GM21786 (cell line): ENCODE data around the gene SEMA4D.
A peak's percentile ranks its signal among the peaks of the same experiment; 100 is the strongest.

ENCODE experiments used
- ATAC-seq: cut with Tn5 transposase; IDR thresholded peaks from one replicate; pipeline ENCODE4 v1.9.1; 2021; ENCODE audit not compliant: unreplicated experiment

The SEMA4D gene

GRCh38 chr9:89432986-89433530 lies 64.9 kb downstream of the SEMA4D start:
- ATAC-seq, result no peak

DNA sequence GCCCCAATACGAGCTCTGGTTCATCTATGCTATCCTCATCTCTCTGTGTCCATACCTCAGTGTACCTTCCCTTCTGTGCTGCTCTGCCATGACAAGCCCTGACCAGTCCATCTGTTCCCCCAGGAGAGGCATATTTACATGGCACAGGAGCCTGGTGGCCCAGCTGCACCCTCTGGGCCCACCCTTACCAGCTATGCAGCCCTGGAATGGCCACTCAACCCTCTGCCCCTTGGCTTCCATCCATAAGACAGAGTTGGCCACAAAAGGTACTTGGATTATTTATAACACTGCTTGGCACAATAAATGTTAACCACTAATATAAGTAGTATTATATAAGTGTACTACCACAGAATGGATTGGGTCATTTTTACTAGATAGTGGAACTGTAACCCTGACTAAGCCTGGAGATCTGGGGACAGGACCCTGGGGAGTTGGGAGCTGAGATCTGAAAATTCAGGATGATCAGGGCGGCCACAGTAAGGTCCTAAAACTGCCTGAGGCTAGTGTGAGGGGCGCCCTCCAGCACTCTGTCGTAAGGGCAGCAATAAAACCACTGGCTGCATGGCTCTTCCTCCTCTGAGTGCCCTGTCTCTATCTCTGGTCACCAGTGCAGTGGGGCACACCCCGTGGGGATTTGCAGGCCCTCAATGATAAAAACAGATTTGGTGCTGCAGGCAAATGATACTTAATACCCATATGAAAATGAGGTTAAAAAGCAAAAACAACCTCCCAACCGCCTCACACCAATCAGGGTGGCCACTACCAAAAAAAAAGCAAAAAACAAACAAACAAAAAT lies 65.8 kb downstream of the SEMA4D start:
- no peak for ATAC-seq

GRCh38 chr9:89430995-89431394 lies 66.9 kb downstream of the SEMA4D start:
- ATAC-seq, result no peak

DNA sequence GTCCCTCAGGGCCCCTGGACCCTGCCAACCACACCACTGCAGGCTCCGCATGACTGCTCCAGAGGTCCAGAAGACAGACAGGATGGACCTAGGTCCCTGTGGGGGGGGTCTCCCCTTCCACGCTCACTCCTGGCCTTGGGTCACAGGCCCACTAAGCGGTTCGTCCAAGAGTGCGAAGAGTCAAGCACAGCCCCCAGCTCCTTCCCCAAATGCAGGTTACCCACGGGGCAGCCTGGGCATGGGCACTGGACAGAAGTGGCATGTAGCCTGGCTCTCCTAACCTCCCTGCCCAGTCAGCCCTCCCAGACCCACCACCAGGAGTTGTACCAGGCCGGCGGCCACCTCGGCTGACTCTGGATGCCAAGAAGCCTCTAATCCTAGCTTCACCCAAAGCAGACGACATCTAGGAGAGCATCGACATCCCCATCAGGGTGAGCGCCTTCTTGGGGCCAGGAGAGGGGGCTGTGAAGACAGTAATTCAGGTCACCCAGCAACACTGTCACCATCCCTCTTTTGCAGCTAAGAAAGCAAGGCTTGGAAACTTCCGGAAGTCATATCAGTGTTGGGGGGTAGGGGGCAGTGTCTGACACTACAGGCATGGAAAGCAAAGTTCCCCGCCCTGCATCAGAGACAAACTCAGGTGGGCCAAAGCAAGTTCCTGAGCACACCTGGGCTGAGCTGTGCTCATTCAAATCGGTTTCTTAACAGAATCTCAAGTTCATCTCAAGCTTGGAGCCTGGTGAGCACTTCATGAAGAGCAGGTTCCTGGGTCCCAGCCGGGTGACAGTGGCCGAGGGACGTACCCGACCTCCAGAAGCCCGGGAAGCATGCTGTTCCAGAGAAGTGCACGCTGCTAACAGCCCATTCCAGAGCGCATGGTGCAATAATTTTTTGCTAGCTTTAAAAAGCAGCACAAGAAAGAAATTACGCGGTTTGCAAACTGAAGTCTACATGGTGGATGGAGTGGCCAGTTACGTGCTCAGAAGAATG lies 68.7 kb downstream of the SEMA4D start:
- ATAC-seq, result no peak

DNA sequence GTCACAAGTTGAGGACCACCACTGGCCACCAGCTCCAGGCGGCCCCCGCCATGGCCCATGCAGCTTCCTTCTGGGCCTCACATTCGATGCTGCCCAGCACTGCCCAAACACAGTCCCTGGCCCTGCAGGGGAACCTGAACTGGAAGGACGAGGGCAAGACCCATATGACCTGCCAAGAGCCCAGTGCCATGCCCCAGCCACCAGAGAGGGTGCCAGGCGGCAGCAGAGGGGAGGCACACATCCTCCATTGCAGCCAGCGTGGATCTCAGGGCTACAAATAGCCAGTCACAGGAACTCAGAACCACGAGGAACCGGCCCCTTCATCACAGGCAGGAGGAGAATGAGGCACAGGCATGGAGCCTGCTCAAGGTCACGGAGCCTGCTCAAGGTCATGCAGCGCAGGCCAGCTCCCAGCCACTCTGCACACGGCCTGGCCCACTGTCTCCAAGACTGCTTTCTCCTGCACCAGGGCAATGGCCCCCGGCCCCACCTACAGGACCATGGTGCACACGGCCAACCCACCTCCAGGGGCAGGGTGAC lies 69.6 kb downstream of the SEMA4D start:
- no peak for ATAC-seq

GRCh38 chr9:89427621-89428221 lies 70.2 kb downstream of the SEMA4D start:
- no peak for ATAC-seq

GRCh38 chr9:89426384-89426961 lies 71.4 kb downstream of the SEMA4D start:
- peak; percentile 72 for ATAC-seq

- ATAC-seq, result peak; percentile 4
Measured at GRCh38 chr9:89425921-89426383, 72.0 kb downstream of the SEMA4D start.

DNA sequence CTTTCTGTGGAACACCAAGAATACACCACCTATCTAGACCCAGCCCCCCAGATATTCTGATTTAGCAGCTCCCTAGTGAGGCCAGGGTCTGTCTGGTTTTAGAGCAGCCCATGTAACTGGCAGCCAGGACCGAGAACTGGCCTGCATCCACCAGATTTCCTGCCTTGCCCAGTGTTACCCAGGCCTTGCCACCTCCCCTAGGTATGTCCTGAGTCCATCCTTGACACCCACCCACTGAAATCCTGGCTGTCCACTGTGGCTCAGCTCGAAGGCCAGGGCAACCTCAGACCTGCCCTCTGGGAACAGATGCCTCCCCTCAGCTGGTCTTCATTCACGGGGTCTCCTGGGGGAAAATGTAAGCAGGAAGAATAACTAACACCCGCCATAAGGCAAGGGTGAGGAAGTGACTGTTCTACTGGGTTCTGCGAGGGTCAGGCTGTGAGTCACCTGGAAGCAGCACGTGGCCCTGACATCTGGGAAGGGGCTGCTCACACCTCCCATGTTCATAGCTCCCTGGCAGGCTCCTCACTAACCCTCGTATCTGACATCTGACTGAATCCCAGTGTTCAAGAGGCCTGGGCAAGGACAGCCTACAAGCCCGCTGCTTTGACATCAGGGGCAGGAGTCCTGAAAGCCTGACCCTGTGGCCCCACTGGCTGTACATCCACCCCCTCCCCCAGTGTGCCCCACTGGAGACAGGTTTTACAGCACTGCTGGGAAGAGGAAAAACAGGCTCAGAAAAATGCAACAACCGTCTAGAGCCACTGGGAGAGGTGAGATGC lies 72.7 kb downstream of the SEMA4D start:
- no peak for ATAC-seq

- ATAC-seq, result no peak
Measured at GRCh38 chr9:89422151-89422975, 75.5 kb downstream of the SEMA4D start.

- ATAC-seq, result no peak
Measured at GRCh38 chr9:89421595-89421994, 76.3 kb downstream of the SEMA4D start.

- ATAC-seq, result no peak
Measured at GRCh38 chr9:89420397-89421178, 77.3 kb downstream of the SEMA4D start.

DNA sequence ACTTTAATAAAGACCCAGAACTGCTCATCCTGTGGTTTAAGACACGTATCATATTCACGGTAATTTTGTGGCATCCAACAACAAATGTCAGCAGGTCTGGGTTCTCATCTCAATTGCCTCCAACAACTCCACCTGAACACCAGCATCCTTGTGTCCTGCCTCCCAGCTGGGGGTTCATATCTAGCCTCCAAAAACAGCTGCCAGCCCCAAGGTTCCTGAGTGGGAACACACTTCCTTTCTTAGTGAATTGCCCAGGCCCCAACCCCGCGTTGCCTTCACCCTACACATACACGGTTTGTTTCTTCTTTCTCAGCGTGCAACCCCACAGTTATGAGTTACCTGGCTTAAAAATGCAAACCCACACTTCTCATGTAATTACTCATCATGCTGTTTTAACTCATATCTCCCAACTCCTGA lies 77.9 kb downstream of the SEMA4D start:
- ATAC-seq, result no peak

GRCh38 chr9:89418882-89419640 lies 78.9 kb downstream of the SEMA4D start:
- ATAC-seq, result peak; percentile 70

- ATAC-seq, result peak; percentile 2
Measured at GRCh38 chr9:89418474-89418845, 79.5 kb downstream of the SEMA4D start.

GRCh38 chr9:89417832-89418473 lies 80.0 kb downstream of the SEMA4D start:
- ATAC-seq, result no peak
